ENCODE measurements around the gene THTPA.

DNA sequence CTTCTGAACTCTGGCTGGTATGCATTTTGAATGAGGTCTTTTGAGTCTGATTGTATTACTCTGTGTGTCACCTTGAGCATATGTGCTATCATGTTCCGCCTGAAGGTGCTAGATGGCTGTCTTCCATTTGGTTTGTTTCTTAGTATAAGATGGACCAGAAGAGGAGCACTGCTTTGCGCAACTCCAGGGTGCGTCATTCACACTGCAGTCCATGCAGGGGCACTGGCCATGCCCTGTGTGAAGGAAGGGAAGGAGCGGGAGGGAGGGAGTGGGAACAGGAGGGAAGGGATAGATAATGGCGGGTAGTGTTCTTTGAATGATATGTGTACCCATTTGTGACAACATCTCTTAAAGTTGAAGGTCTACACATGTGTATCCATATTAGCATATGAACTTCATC is 12.7 kb upstream of the THTPA start:
- TF ChIP-seq ZNF337 (CRISPR knock-in tag; IDR thresholded peaks at IDR 0.05; ENCODE audit: borderline replicate concordance, low read depth), result no peak
- no peak for TF ChIP-seq YY1 (IDR thresholded peaks at IDR 0.05; ENCODE audit: insufficient read depth, insufficient replicate concordance, low read depth, low read length)
- TF ChIP-seq ZSCAN29 (CRISPR knock-in tag; conservative IDR thresholded peaks at IDR 0.05), result no peak
- TF ChIP-seq POLR2AphosphoS5 (IDR thresholded peaks at IDR 0.05; ENCODE audit: low read depth, low read length), result no peak
- no peak for TF ChIP-seq ZNF567 (CRISPR knock-in tag; IDR thresholded peaks at IDR 0.05; ENCODE audit: borderline replicate concordance)
- TF ChIP-seq STAT5B (CRISPR knock-in tag; IDR thresholded peaks at IDR 0.05), result no peak
- TF ChIP-seq ZNF121 (CRISPR knock-in tag; IDR thresholded peaks at IDR 0.05), result no peak
- TF ChIP-seq, protein P1, sequence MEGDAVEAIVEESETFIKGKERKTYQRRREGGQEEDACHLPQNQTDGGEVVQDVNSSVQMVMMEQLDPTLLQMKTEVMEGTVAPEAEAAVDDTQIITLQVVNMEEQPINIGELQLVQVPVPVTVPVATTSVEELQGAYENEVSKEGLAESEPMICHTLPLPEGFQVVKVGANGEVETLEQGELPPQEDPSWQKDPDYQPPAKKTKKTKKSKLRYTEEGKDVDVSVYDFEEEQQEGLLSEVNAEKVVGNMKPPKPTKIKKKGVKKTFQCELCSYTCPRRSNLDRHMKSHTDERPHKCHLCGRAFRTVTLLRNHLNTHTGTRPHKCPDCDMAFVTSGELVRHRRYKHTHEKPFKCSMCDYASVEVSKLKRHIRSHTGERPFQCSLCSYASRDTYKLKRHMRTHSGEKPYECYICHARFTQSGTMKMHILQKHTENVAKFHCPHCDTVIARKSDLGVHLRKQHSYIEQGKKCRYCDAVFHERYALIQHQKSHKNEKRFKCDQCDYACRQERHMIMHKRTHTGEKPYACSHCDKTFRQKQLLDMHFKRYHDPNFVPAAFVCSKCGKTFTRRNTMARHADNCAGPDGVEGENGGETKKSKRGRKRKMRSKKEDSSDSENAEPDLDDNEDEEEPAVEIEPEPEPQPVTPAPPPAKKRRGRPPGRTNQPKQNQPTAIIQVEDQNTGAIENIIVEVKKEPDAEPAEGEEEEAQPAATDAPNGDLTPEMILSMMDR (CRISPR knock-in tag; IDR thresholded peaks at IDR 0.05), result no peak
- no peak for TF ChIP-seq FOSL2 (CRISPR knock-in tag; IDR thresholded peaks at IDR 0.05)
- TF ChIP-seq TCF12 (IDR thresholded peaks at IDR 0.05), result no peak
- TF ChIP-seq TCF12 (CRISPR knock-in tag; IDR thresholded peaks at IDR 0.05), result no peak
- TF ChIP-seq PRPF4 (IDR thresholded peaks at IDR 0.05; ENCODE audit: low read depth, low read length, poor library complexity, severe bottlenecking), result no peak
- TF ChIP-seq EZH2 (conservative IDR thresholded peaks at IDR 0.05; ENCODE audit: low read depth, low read length), result no peak
- TF ChIP-seq, protein P2, sequence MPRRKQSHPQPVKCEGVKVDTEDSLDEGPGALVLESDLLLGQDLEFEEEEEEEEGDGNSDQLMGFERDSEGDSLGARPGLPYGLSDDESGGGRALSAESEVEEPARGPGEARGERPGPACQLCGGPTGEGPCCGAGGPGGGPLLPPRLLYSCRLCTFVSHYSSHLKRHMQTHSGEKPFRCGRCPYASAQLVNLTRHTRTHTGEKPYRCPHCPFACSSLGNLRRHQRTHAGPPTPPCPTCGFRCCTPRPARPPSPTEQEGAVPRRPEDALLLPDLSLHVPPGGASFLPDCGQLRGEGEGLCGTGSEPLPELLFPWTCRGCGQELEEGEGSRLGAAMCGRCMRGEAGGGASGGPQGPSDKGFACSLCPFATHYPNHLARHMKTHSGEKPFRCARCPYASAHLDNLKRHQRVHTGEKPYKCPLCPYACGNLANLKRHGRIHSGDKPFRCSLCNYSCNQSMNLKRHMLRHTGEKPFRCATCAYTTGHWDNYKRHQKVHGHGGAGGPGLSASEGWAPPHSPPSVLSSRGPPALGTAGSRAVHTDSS (CRISPR knock-in tag; conservative IDR thresholded peaks at IDR 0.05), result no peak

All from HepG2 (cell line).